HepG2 (cell line): ENCODE data around the gene TBC1D14. TPM values are rescaled to one million over a fixed set of nuclear protein-coding genes. Genes with fewer than 3 reads are reported as not detected.
A peak's percentile ranks its signal among the peaks of the same experiment; 100 is the strongest.

ENCODE experiments used
- AGO2 ChIP-seq: fragments of 200-400 bp; formaldehyde crosslinking; optimal IDR thresholded peaks from 2 replicates; pipeline ENCODE3; 2017; ENCODE audit warnings: mild to moderate bottlenecking, low read depth, low read length, moderate library complexity
- NPAS2 ChIP-seq: sonication (generic); formaldehyde crosslinking; IDR thresholded peaks from 2 replicates; pipeline ENCODE4 v1.8.0; 2022; ENCODE audit warnings: mild to moderate bottlenecking, missing genetic modification reagents, borderline replicate concordance
- POLR2AphosphoS5 ChIP-seq: IDR thresholded peaks from 2 replicates; pipeline ENCODE4 v1.6.1; 2012; ENCODE audit warnings: low read depth, low read length
- RFXAP ChIP-seq: sonication (generic); formaldehyde crosslinking; IDR thresholded peaks from 2 replicates; pipeline ENCODE4 v1.4.0; 2020; ENCODE audit warnings: missing genetic modification reagents, borderline replicate concordance
- ZBTB1 ChIP-seq: sonication (generic); formaldehyde crosslinking; IDR thresholded peaks from 2 replicates; pipeline ENCODE4 v1.4.0; 2020; ENCODE audit warnings: missing genetic modification reagents, borderline replicate concordance
- ZFP90 ChIP-seq: sonication (generic); formaldehyde crosslinking; IDR thresholded peaks from 2 replicates; pipeline ENCODE4 v1.8.0; 2022; ENCODE audit warnings: missing genetic modification reagents, mild to moderate bottlenecking, inconsistent platforms, borderline replicate concordance
- ZNF331 ChIP-seq: sonication (generic); formaldehyde crosslinking; IDR thresholded peaks from 2 replicates; pipeline ENCODE4 v1.4.0; 2020; ENCODE audit warnings: missing genetic modification reagents
- ZNF510 ChIP-seq: sonication (generic); formaldehyde crosslinking; IDR thresholded peaks from 2 replicates; pipeline ENCODE4 v1.4.0; 2020; ENCODE audit warnings: low read depth, mild to moderate bottlenecking, missing genetic modification reagents
- ZNF746 ChIP-seq: sonication (generic); formaldehyde crosslinking; IDR thresholded peaks from 2 replicates; pipeline ENCODE4 v1.8.0; 2022; ENCODE audit warnings: mild to moderate bottlenecking, missing genetic modification reagents
- polyA plus RNA-seq, 8 experiments: library from polyadenylated mRNA; depleted of rRNA in 3 of 8; stranded (reverse) in 7 of 8; unstranded in 1 of 8; fragments of >200 nt; fragmentation: Illumina TruSeq in 4 of 8; extraction: Trizol in 4 of 8; gene quantifications; 2 replicates each; pipeline versions ENCODE4 v1.2.1 to v1.2.3, GENCODE V29; 2011 to 2016; ENCODE audit warnings: low read depth in 4 of 8, missing spikeins in 1 of 8, mixed read lengths in 1 of 8; ENCODE audit not compliant: insufficient read depth in 1 of 8
- total RNA-seq, 5 experiments: library from RNA; depleted of rRNA; stranded (reverse); fragments of >200 nt; fragmentation: Illumina TruSeq; extraction: Trizol; gene quantifications; 2 replicates each; pipeline ENCODE4 v1.2.3, GENCODE V29; 2016; ENCODE audit warnings: low read depth in 1 of 5
- TF ChIP-seq, protein P1 (sequence below): sonication (generic); formaldehyde crosslinking; IDR thresholded peaks from 2 replicates; pipeline ENCODE4 v1.9.0; 2021; ENCODE audit warnings: missing genetic modification reagents, borderline replicate concordance
- TF ChIP-seq, protein P2 (sequence below): sonication (generic); formaldehyde crosslinking; IDR thresholded peaks from 2 replicates; pipeline ENCODE4 v1.4.0; 2020; ENCODE audit warnings: low read depth, mild to moderate bottlenecking, missing genetic modification reagents
- TF ChIP-seq, protein P3 (sequence below): sonication (generic); formaldehyde crosslinking; IDR thresholded peaks from 2 replicates; pipeline ENCODE4 v1.8.0; 2022; ENCODE audit warnings: mild to moderate bottlenecking, missing genetic modification reagents, moderate library complexity
- TF ChIP-seq, protein P4 (sequence below): sonication (generic); formaldehyde crosslinking; IDR thresholded peaks from 2 replicates; pipeline ENCODE4 v1.5.1; 2020; ENCODE audit warnings: mild to moderate bottlenecking, missing genetic modification reagents, moderate library complexity
- TF ChIP-seq, protein P5 (sequence below): sonication (generic); formaldehyde crosslinking; IDR thresholded peaks from 2 replicates; pipeline ENCODE4 v1.4.0; 2020; ENCODE audit warnings: missing genetic modification reagents

TBC1D14 gene
- total and polyA plus RNA-seq, 2 of the 13 experiments (the other 11 are each of a cell fraction or from before 2014, with no cell fraction given): 29.5 to 46.5 TPM

DNA sequence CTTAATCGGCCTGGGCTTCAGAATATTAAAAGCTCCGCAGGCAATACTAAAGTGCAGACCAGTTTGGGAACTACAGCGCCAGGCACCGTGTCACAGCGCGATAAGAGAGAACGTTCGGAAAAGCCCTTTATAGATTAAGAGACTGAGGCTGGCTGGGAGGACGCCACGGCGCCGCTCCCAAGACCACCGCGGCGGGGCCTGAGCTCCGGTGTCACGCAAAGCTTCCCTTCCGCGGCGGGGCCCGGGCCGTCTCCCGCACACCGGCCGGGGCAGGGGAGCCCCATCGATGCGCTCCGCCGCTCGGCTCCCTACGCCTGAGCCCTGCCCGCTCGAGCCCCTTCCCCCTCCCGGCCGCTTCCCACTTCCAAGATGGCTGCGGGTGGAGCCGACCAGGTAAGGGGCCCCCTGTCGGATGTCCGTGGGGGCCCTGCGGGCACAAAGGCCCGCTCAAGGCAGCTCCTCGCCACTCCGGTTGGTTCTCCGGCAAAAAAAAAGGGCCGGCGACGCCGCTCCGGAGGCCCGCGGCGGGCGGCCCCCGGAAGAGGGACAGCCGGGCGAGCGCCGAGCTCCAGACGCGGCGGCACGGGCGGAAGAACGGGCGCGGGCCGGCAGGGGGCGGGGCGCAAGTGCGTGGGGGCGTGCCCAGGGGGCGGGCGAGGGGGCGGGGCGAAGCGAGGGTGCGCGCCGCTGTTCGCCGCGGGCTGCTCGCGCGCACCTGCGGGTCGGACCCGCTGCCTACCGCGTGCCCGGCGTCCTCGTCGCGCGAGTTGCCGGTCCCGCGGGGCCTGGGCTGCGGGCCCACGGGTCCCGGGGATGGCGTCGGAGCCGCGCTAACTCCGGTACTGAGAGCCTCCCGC lies at the start of gene TBC1D14 (continued):
- TF ChIP-seq, protein P1, sequence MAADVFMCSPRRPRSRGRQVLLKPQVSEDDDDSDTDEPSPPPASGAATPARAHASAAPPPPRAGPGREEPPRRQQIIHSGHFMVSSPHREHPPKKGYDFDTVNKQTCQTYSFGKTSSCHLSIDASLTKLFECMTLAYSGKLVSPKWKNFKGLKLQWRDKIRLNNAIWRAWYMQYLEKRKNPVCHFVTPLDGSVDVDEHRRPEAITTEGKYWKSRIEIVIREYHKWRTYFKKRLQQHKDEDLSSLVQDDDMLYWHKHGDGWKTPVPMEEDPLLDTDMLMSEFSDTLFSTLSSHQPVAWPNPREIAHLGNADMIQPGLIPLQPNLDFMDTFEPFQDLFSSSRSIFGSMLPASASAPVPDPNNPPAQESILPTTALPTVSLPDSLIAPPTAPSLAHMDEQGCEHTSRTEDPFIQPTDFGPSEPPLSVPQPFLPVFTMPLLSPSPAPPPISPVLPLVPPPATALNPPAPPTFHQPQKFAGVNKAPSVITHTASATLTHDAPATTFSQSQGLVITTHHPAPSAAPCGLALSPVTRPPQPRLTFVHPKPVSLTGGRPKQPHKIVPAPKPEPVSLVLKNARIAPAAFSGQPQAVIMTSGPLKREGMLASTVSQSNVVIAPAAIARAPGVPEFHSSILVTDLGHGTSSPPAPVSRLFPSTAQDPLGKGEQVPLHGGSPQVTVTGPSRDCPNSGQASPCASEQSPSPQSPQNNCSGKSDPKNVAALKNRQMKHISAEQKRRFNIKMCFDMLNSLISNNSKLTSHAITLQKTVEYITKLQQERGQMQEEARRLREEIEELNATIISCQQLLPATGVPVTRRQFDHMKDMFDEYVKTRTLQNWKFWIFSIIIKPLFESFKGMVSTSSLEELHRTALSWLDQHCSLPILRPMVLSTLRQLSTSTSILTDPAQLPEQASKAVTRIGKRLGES: 0 out of 2 replicates have a peak, but pooled peaks have one; percentile 24
- TF ChIP-seq AGO2 (peak; percentile 95), ZNF746 (CRISPR knock-in tag) (peak; percentile 40; the same call in 1 of the 2 replicates), ZNF510 (CRISPR knock-in tag) (0 out of 2 replicates have a peak, but pooled peaks have one; percentile 50), RFXAP (CRISPR knock-in tag) (peak; percentile 42; the same call in 1 of the 2 replicates), NPAS2 (CRISPR knock-in tag) (no peak), ZBTB1 (CRISPR knock-in tag) (peak; percentile 66; the same call in 1 of the 2 replicates), ZFP90 (peak; percentile 44; the same call in 1 of the 2 replicates), POLR2AphosphoS5 (peak; percentile 58), ZNF331 (CRISPR knock-in tag) (0 out of 2 replicates have a peak, but pooled peaks have one; percentile 16)
- TF ChIP-seq, protein P2, sequence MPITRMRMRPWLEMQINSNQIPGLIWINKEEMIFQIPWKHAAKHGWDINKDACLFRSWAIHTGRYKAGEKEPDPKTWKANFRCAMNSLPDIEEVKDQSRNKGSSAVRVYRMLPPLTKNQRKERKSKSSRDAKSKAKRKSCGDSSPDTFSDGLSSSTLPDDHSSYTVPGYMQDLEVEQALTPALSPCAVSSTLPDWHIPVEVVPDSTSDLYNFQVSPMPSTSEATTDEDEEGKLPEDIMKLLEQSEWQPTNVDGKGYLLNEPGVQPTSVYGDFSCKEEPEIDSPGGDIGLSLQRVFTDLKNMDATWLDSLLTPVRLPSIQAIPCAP: no peak
- TF ChIP-seq, protein P3, sequence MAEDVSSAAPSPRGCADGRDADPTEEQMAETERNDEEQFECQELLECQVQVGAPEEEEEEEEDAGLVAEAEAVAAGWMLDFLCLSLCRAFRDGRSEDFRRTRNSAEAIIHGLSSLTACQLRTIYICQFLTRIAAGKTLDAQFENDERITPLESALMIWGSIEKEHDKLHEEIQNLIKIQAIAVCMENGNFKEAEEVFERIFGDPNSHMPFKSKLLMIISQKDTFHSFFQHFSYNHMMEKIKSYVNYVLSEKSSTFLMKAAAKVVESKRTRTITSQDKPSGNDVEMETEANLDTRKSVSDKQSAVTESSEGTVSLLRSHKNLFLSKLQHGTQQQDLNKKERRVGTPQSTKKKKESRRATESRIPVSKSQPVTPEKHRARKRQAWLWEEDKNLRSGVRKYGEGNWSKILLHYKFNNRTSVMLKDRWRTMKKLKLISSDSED: no peak
- TF ChIP-seq, protein P4, sequence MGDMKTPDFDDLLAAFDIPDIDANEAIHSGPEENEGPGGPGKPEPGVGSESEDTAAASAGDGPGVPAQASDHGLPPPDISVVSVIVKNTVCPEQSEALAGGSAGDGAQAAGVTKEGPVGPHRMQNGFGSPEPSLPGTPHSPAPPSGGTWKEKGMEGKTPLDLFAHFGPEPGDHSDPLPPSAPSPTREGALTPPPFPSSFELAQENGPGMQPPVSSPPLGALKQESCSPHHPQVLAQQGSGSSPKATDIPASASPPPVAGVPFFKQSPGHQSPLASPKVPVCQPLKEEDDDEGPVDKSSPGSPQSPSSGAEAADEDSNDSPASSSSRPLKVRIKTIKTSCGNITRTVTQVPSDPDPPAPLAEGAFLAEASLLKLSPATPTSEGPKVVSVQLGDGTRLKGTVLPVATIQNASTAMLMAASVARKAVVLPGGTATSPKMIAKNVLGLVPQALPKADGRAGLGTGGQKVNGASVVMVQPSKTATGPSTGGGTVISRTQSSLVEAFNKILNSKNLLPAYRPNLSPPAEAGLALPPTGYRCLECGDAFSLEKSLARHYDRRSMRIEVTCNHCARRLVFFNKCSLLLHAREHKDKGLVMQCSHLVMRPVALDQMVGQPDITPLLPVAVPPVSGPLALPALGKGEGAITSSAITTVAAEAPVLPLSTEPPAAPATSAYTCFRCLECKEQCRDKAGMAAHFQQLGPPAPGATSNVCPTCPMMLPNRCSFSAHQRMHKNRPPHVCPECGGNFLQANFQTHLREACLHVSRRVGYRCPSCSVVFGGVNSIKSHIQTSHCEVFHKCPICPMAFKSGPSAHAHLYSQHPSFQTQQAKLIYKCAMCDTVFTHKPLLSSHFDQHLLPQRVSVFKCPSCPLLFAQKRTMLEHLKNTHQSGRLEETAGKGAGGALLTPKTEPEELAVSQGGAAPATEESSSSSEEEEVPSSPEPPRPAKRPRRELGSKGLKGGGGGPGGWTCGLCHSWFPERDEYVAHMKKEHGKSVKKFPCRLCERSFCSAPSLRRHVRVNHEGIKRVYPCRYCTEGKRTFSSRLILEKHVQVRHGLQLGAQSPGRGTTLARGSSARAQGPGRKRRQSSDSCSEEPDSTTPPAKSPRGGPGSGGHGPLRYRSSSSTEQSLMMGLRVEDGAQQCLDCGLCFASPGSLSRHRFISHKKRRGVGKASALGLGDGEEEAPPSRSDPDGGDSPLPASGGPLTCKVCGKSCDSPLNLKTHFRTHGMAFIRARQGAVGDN (CRISPR knock-in tag): peak; percentile 79
- TF ChIP-seq, protein P5, sequence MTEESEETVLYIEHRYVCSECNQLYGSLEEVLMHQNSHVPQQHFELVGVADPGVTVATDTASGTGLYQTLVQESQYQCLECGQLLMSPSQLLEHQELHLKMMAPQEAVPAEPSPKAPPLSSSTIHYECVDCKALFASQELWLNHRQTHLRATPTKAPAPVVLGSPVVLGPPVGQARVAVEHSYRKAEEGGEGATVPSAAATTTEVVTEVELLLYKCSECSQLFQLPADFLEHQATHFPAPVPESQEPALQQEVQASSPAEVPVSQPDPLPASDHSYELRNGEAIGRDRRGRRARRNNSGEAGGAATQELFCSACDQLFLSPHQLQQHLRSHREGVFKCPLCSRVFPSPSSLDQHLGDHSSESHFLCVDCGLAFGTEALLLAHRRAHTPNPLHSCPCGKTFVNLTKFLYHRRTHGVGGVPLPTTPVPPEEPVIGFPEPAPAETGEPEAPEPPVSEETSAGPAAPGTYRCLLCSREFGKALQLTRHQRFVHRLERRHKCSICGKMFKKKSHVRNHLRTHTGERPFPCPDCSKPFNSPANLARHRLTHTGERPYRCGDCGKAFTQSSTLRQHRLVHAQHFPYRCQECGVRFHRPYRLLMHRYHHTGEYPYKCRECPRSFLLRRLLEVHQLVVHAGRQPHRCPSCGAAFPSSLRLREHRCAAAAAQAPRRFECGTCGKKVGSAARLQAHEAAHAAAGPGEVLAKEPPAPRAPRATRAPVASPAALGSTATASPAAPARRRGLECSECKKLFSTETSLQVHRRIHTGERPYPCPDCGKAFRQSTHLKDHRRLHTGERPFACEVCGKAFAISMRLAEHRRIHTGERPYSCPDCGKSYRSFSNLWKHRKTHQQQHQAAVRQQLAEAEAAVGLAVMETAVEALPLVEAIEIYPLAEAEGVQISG (CRISPR knock-in tag): peak; percentile 67
